NCI-H2107 treated with DMSO at 0.1 percent for 48 hours (cell line): ENCODE measurements around the gene CFAP54.

ENCODE experiments used
- DNase-seq: peaks from one replicate; lab custom pipeline; 2025; ENCODE audit not compliant: unreplicated experiment; lab: John Stamatoyannopoulos, UW

The CFAP54 gene

GRCh38 chr12:96811083-96811482, 321.7 kb downstream of the CFAP54 start:
- no peak for DNase-seq

DNA sequence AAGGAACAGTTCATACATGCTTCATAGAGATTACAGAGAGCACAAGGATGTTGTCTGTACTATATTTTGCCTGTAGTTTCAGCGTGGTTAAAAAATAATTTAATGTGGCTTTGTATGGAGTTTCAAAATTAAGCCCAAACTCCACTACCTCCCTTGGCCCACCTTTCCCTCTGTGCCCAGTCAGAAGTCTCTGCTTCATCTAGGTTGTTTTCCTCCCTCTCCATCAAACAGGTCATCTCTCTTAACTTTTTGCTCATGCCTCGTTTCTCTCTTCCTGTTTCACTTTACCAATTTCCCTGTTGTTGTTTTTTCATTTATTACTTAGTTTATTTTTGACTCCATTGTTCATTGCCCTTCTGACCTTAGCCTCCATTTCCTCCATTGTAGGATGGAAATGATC, 322.8 kb downstream of the CFAP54 start:
- DNase-seq = no peak

DNA sequence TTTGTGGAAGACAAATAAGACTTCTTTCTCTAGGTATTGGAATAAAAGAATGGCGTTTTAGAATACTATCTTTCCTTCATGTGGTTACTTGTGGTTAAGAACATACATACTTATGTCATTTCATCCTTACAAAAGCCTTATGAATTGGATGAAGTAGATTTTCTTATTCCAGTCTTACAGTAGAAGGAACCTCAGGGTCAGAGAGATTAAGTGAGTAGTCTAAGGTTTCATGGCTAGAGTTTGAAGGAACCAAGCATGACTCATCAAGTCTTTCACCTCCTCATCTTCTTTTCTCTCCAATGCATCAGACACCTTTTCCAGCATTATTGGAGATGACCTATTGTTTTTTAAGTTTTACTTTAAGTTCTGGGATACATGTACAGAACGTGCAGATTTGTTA, 324.8 kb downstream of the CFAP54 start:
- no peak for DNase-seq

DNA sequence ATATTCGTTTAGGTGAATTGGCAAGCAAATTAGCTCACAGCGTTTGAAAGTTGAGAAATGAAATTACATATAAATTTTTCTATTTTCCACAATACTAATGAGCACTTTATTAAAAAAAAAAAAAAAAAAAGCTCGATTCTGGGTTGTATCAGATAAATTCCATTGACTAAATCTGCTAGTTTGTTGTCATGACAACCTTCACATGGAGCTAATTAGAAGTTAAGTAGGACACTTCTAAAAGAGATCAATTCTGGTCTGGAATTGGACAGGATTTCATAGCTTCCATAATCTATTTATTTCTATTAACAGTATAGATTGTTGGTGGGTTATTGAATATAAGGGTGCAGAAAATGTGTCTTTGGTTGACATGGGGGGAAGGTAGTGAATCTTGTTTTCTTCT, 332.2 kb downstream of the CFAP54 start:
- DNase-seq = no peak

DNA sequence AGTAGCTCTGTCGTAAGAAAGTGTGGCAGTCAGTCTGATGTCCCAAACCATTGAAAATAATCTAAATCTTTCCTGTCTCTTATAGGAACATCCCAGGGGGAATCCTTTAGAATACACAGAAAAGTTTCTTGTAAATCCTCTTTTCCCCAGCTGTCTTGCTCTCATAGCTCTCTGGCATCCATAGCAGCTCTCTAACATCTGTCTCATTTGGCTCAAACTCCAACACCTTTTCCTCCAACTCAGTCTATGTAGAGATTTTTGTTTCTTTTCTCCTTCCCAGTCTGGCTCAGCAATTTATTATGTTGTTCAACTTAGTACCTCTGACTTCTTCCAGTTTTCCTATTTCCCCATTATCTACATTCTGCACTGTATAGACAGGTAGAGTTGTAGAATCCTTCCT, 333.3 kb downstream of the CFAP54 start:
- no peak for DNase-seq

GRCh38 chr12:96824074-96824837, 334.9 kb downstream of the CFAP54 start:
- DNase-seq = no peak

DNA sequence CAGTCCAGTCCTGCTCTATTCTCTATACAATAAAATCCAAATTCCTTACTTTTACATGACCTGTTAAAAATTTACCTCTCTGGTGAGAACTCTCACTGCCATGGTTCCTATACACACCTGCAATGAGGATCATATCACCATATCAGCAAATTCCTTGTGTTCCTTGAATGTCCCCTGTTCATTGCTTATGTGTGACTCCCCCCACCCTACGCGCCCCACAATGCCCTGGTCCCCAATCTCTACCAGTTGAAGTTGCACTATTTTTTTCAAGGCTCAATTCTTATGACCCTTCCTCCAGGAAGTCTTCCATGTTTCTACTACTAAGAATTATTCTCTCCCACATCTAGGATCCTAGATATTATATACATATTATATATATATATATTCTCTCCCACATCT, 335.5 kb downstream of the CFAP54 start:
- no peak for DNase-seq

DNA sequence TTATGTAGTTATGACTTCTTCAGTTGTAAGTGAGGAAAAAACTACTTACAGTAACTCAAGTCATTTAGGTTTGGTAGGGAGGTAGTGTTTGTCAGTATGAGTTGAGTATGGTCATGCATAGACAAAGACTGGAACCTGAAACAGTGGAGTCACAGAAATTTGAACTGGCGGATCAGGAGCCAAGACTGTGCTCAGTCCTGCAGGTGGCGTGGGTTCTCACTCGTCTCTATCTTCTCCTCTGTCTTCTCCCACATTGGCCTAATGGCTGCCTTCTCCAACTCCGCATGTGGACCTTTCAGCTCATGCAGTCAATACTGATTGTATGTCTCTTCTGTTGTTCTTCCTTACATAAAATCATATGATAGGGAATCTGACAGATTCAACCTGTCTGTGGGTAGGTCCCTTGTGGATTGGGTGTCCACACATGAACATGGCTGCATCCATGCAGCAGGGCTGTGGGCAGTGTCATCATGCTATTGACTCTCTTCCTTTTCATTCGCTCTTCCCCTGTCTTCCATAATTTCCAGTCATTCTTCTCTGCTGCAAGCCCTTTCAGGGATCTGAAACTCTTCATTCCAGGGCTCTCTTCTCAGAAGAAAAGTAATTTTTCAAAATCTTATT, 338.9 kb downstream of the CFAP54 start:
- DNase-seq = no peak

DNA sequence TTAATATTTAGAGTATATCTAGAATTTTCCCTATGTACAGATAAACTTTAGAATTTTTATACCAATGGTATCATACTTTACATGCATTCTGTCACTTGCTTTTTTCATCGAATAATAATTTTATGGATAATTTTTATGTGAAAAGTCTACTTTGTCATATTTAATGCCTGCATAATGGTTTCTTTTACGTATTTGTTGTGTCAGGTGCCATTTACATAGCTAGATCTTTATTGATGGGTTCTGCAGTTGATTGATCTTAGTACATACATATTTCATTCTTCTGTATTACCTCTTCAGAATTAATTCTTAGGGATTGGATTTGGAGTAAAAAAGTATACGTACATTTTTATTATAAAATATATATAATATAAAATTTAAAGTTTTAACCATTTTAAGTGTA, 340.0 kb downstream of the CFAP54 start:
- DNase-seq = no peak

DNA sequence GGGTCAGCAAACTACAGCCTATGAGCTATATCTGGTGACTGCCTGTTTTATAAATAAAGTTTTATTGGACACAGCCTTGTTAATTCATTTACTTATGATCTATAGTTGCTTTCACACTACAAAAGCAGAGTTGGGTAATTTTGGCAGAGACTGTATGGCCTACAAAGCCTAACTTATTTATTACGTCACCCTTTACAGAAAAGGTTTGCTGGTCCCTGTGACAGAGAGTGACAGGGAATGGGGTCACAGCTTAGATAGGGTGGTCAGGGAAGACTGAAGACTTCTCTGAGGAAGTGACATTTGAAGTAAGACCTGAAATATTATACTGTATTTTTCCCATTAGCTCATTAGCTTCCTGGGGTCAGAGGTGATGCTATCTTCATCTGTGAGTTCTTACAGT, 342.0 kb downstream of the CFAP54 start:
- no peak for DNase-seq

DNA sequence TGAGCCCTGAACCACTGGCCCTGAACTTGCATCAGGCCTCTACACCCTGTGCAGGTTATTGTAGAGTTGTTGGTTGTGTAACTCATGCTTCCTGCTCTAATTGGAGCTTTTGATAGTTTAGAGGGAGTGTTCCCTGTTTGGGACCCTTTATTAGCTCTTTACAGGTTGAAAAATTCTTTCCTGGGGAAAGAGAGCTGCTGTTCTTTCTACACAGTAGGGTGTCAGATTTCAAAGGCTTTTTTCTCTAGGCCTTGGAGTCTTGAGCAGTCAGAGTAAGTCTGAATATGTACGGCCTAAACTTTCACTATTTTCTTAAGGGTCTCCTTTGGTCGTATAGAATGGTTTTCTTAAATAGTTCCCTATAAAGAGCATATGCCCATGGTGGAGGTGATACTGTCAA, 356.9 kb downstream of the CFAP54 start:
- no peak for DNase-seq

DNA sequence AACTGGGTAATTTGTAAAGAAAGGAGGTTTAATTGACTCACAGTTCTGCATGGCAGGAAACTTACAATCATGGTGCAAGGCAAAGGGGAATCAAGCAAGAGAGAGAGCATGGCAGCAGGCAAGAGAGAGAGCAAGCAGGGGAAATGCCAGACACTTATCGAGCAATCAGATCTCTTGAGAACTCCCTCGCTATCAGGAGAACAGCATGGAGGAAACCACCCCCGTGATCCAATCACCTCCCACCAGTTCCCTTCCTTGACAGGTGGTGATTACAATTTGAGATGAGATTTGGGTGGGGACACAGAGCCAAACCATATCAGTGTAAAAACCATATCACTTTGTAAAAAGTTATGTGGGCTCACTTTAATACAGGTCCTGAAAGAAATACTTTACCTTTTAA, 361.3 kb downstream of the CFAP54 start:
- DNase-seq = no peak

DNA sequence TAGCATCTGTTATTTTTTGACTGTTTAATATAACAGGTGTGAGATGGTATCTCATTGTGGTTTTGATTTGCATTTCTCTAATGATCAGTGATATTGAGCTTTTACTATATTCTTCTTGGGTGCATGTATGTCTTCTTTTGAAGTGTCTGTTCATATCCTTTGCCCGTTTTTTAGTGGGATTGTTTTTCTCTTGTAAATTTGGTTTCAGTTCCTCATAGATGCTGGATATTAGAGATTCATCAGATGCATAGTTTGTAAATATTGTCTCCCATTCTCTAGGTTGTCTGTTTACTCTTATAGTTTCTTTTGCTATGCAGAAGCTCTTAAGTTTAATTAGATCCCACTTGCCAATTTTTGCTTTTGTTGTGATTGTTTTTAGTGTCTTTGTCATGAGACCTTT, 368.8 kb downstream of the CFAP54 start:
- no peak for DNase-seq

GRCh38 chr12:96861656-96862055, 372.3 kb downstream of the CFAP54 start:
- no peak for DNase-seq

DNA sequence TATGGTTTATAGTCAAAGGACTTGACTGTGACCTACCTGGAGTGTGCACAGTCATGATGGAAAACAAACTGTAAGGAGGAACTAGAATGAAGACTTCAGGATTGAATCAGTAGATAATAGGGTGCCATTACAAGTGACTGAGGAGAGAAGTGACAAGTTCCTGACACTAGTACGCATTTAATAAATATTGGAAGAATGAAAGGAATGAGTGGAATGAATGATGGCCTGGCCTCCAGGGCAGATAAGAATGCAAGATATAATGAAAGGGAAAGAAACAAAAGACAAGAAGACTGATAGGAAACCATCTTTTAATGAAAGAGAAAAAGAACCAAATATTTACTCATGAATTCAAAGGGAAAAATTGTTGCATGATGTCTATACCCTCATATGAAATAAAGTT, 372.9 kb downstream of the CFAP54 start:
- no peak for DNase-seq

- DNase-seq = no peak
Measured at GRCh38 chr12:96864335-96864734, 375.0 kb downstream of the CFAP54 start.

- no peak for DNase-seq
Measured at GRCh38 chr12:96866801-96867590, 377.6 kb downstream of the CFAP54 start.

DNA sequence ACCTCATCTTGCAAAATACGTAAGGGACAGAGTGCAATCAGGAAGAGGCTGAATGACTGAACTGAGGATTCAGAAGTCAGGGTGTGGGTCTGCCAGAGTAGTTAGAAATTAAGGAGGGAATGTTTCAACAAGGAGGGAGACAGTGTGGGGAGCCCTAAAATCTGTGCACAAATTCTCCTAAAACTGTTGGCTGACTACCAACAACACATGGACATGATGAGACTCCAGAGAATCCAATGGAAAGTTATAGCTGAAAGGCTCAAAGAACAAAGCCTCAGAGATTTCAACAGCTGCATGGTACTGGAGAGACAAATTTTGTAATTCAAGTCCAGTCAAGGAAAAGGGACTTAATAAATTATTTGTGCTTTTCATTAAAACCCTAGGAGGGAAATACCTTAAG, 381.6 kb downstream of the CFAP54 start:
- DNase-seq = no peak

GRCh38 chr12:96872961-96873360, 383.6 kb downstream of the CFAP54 start:
- DNase-seq = no peak

GRCh38 chr12:96874211-96874610, 384.8 kb downstream of the CFAP54 start:
- DNase-seq = no peak

DNA sequence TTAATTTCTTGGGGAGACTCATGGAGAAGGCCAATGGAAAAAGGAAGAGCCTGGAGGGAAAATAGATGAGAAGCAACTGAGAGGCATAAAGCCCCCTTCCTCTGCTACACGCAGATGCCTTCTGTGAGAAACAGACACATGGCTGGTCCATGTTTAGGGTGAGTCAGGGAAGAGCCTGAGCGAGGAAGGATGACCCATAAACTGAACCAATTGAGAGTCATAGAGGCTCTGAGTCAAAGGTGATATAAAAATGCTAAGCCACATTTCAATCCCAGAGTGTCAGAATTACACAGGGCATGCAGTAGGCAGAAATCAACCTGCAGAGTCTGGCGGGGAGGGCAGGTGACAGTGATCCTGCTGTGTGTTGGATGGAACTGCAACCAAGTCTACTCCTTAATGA, 387.6 kb downstream of the CFAP54 start:
- no peak for DNase-seq

DNA sequence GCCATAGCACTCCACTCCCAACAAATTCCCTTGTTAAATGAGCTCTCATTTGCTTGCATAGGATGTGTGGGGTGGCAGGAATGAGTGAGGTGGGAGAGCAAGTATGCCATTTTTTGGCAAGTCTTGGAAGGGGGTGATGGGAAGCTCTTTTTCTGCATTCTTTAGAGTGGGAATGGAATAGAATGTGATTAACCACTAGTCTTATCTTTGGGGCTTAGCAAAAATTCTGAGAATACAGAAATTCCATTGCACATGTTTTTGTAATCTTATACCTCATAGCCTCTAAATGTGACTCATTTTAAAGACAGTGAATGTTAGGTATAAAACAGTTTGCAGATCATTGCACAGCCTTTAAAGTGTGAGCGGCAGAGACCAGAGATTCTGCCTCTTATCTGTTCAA, 389.3 kb downstream of the CFAP54 start:
- no peak for DNase-seq
